OCI-LY1 (cell line): Measurements from ENCODE around the gene GMDS.

Experiments
- H2AFZ ChIP-seq: fragments of 200-600 bp; sonication (generic), shearing (Covaris generic); 2 replicates; pipeline ENCODE4 v1.6.0; 2014; ENCODE audit warnings: antibody characterized with exemption, mild to moderate bottlenecking, low read length
- H3F3A ChIP-seq: fragments of 200-600 bp; sonication (generic), shearing (Covaris generic); 2 replicates; pipeline ENCODE4 v1.6.0; 2014; ENCODE audit warnings: mild to moderate bottlenecking, antibody characterized with exemption, low read length, moderate library complexity; ENCODE audit not compliant: insufficient read depth
- H3K27ac ChIP-seq: fragments of 200-600 bp; sonication (generic); 2 replicates; pipeline ENCODE4 v1.5.1; 2014; ENCODE audit warnings: low read length, mixed run types, mild to moderate bottlenecking, low read depth; ENCODE audit not compliant: poor library complexity, severe bottlenecking
- H3K27me3 ChIP-seq: fragments of 200-600 bp; sonication (generic); 2 replicates; pipeline ENCODE4 v1.6.0; 2014; ENCODE audit warnings: antibody characterized with exemption, mild to moderate bottlenecking, low read length, moderate library complexity; ENCODE audit not compliant: insufficient read depth
- H3K36me3 ChIP-seq: fragments of 200-600 bp; sonication (generic); 2 replicates; pipeline ENCODE4 v1.6.1; 2014; ENCODE audit warnings: mild to moderate bottlenecking, antibody characterized with exemption, low read length, moderate library complexity, mixed read lengths; ENCODE audit not compliant: insufficient read depth
- H3K4me1 ChIP-seq: fragments of 200-600 bp; sonication (generic); 2 replicates; pipeline ENCODE4 v1.5.1; 2014; ENCODE audit warnings: mild to moderate bottlenecking, low read length, moderate library complexity; ENCODE audit not compliant: insufficient read depth, severe bottlenecking
- H3K4me2 ChIP-seq: fragments of 200-600 bp; sonication (generic), shearing (Covaris generic); 2 replicates; pipeline ENCODE4 v1.6.1; 2014; ENCODE audit warnings: low read length
- H3K4me3 ChIP-seq: fragments of 200-600 bp; sonication (generic); 2 replicates; pipeline ENCODE4 v1.5.1; 2014; ENCODE audit warnings: low read length, low read depth, mild to moderate bottlenecking, mixed read lengths; ENCODE audit not compliant: poor library complexity, severe bottlenecking
- H3K79me2 ChIP-seq: fragments of 200-600 bp; shearing (Covaris generic); 2 replicates; pipeline ENCODE4 v1.6.1; 2016; ENCODE audit warnings: mixed run types, low read length, mixed read lengths; ENCODE audit not compliant: insufficient read depth
- H3K9ac ChIP-seq: fragments of 200-600 bp; sonication (generic), shearing (Covaris generic); 2 replicates; pipeline ENCODE4 v1.6.1; 2014; ENCODE audit warnings: mild to moderate bottlenecking, low read length, mixed read lengths
- H3K9me2 ChIP-seq: fragments of 200-600 bp; sonication (generic), shearing (Covaris generic); 2 replicates; pipeline ENCODE4 v1.6.1; 2014; ENCODE audit warnings: low read depth, mild to moderate bottlenecking, low read length, mixed read lengths
- H3K9me3 ChIP-seq: fragments of 200-600 bp; shearing (Covaris generic); 2 replicates; pipeline ENCODE4 v1.6.1; 2014; ENCODE audit warnings: low read length, mixed read lengths
- H4K20me1 ChIP-seq: fragments of 200-600 bp; sonication (generic), shearing (Covaris generic); 2 replicates; pipeline ENCODE4 v1.6.0; 2016; ENCODE audit warnings: mild to moderate bottlenecking, low read length; ENCODE audit not compliant: insufficient read depth
- CTCF ChIP-seq: fragments of 200-600 bp; sonication (generic), shearing (Covaris generic); IDR thresholded peaks from 2 replicates; pipeline ENCODE4 v1.5.1; 2017; ENCODE audit warnings: mild to moderate bottlenecking, antibody characterized with exemption, low read length, moderate library complexity, mixed read lengths
- EZH2 ChIP-seq: fragments of 200-600 bp; sonication (generic), shearing (Covaris generic); IDR thresholded peaks from 2 replicates; pipeline ENCODE4 v1.8.0; 2017; ENCODE audit warnings: borderline replicate concordance, mixed run types, mild to moderate bottlenecking, antibody characterized with exemption, low read length, moderate library complexity, mixed read lengths

Gene GMDS

DNA sequence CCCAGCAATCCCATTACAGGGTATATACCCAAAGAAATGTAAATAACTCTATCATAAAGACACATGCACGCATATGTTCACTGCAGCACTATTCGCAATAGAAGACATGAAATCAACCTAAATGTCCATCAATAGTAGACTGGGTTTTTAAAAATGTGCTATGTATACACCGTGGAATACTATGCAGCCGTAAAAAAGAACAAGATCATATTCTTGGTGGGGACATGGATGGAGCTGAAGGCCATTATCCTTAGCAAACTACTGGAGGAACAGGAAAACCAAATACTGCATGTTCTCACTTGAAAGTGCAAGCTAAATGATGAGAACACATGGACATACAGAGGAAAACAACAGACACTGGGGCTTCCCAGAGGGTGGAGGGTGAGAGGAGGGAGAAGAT, 201.2 kb downstream of the GMDS start:
- Histone ChIP-seq H3K4me3 (no peak overlapping the region), H3K27me3 (no peaks in the 10 kb centered on the region), H3K9me3 (no peaks in the 10 kb centered on the region), H3K4me2 (no peak overlapping the region), H3K79me2 (no peaks in the 10 kb centered on the region), H3K4me1 (no peaks in the 10 kb centered on the region), H3K36me3 (no peaks in the 10 kb centered on the region), H4K20me1 (no peaks in the 10 kb centered on the region), H3K9me2 (no peaks in the 10 kb centered on the region), H3K27ac (no peak overlapping the region), H3F3A (no peaks in the 10 kb centered on the region), H3K9ac (no peak overlapping the region), H2AFZ (no peak overlapping the region)
- TF ChIP-seq EZH2 (no peak), CTCF (no peak)

GRCh38 chr6:2042956-2043648, 202.3 kb downstream of the GMDS start:
- no peak for TF ChIP-seq CTCF
- TF ChIP-seq EZH2: no peak
- Histone ChIP-seq H3K4me3 (no peak overlapping the region), H3K9me2 (no peaks in the 10 kb centered on the region), H4K20me1 (no peaks in the 10 kb centered on the region), H3K4me2 (no peak overlapping the region), H3K36me3 (no peaks in the 10 kb centered on the region), H3F3A (no peaks in the 10 kb centered on the region), H3K79me2 (no peaks in the 10 kb centered on the region), H3K9me3 (no peaks in the 10 kb centered on the region), H3K9ac (no peak overlapping the region), H2AFZ (no peak overlapping the region), H3K27me3 (no peaks in the 10 kb centered on the region), H3K4me1 (no peaks in the 10 kb centered on the region), H3K27ac (no peak overlapping the region)

DNA sequence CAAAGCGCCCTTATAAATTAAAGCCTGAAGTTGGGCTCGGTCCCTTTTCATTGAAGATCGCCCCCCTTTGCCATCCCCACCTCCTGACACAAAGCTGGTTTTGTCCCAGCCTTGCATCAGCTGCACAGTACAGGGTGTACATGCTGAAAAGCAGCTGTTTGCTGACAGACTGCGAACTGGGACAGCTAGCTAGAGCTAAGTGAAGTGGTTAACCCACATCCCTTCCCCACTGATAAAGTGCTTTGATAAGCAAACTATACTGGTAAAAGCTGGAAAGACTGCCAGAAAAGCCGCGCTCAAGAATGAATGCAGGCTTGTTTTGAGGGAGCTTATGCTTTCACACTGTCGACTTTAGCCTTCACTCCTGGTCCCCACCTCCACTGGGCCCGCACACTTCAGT, 207.3 kb downstream of the GMDS start:
- Histone ChIP-seq H2AFZ (no peak overlapping the region), H3K9ac (no peak overlapping the region), H3K27ac (no peak overlapping the region), H3K4me3 (no peak overlapping the region), H3F3A (no peaks in the 10 kb centered on the region), H3K4me1 (no peaks in the 10 kb centered on the region), H3K9me2 (no peaks in the 10 kb centered on the region), H3K79me2 (no peaks in the 10 kb centered on the region), H3K4me2 (no peak overlapping the region), H3K9me3 (no peaks in the 10 kb centered on the region), H4K20me1 (no peaks in the 10 kb centered on the region), H3K36me3 (no peaks in the 10 kb centered on the region), H3K27me3 (no peaks in the 10 kb centered on the region)
- no peak for TF ChIP-seq EZH2
- no peak for TF ChIP-seq CTCF
